ENCODE results near the gene MORN1.
"Not testable (repeated sequence)": the region's sequence is repeated elsewhere in the genome, so short reads cannot be mapped to it uniquely, and the experiment has no call there.

Gene MORN1

GRCh38 chr1:2337081-2337480 is 54.3 kb downstream of the MORN1 start:
- no peak for DNase-seq
- TF ChIP-seq GATA1 (IDR thresholded peaks at IDR 0.05; ENCODE audit: low read depth, low read length) (no peak), POLR2A (IDR thresholded peaks at IDR 0.05; ENCODE audit: low read length) (no peak)

- no peak for TF ChIP-seq POLR2A (IDR thresholded peaks at IDR 0.05; ENCODE audit: low read length)
- TF ChIP-seq GATA1 (IDR thresholded peaks at IDR 0.05; ENCODE audit: low read depth, low read length): no peak
- no peak for DNase-seq
Measured at GRCh38 chr1:2336499-2336898, 54.9 kb downstream of the MORN1 start.

DNA sequence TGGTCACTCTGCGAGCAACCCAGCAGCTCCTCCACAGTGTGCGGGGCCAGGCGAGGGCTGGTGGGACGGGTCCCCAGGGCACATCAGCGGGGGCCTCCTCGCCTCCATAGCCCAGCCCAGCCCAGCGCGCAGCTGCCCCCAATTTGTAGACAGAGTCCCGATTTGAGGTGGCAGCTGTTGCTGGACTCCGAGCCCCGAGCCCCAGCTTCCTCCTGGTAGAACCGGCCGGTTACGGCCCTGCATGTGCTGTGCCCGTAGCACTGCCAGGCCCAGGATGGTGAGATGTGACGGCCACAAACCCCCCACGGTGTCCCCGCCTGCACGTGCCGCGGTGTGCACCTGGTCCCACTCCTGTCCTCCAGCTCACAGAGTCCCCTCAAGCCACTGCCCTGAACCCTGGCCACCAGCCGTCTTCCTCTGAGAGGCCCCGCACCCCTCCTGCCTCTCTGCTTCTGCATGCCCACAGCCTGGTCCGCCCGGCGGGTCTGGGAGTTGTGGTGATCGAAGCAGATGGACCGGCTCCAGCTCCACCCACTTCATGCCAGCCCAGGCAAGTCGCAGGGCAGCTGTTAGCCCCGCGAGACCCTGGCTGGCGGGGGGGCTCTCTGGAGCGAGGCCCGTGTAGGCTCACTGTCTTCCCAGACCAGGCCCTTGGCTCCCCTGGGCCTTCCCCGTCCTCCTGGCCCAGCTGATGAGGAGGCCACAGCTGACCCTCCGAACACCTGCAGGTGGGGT is 55.5 kb downstream of the MORN1 start:
- no peak for DNase-seq
- TF ChIP-seq POLR2A (IDR thresholded peaks at IDR 0.05; ENCODE audit: low read length) (no peak), GATA1 (IDR thresholded peaks at IDR 0.05; ENCODE audit: low read depth, low read length) (no peak)

- DNase-seq: no peak
- TF ChIP-seq POLR2A (IDR thresholded peaks at IDR 0.05; ENCODE audit: low read length): no peak
- no peak for TF ChIP-seq GATA1 (IDR thresholded peaks at IDR 0.05; ENCODE audit: low read depth, low read length)
Measured at GRCh38 chr1:2334883-2335534, 56.3 kb downstream of the MORN1 start.

DNA sequence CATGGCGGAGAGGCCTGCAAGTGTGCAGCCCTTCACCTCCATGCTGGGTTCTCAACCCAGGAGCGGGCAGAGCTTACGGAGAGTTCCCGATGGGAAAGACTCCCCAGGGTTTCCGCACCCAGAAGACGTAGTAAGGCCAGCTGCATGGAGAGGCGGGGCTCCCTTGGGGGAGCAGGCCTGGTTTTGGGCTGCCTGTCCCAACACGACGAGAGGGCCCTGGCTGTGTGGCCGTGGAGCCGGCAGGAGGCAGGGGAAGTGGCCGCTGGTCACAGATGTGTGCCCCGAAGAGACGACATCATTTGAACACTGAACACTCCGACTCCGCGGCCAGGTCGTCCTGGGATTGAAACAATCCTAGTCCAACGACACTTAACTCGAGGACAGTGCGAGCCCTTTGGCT is 57.0 kb downstream of the MORN1 start:
- no peak for DNase-seq
- no peak for TF ChIP-seq POLR2A (IDR thresholded peaks at IDR 0.05; ENCODE audit: low read length)
- TF ChIP-seq GATA1 (IDR thresholded peaks at IDR 0.05; ENCODE audit: low read depth, low read length): no peak

GRCh38 chr1:2331580-2331979 is 59.8 kb downstream of the MORN1 start:
- not testable (repeated sequence) for DNase-seq

DNA sequence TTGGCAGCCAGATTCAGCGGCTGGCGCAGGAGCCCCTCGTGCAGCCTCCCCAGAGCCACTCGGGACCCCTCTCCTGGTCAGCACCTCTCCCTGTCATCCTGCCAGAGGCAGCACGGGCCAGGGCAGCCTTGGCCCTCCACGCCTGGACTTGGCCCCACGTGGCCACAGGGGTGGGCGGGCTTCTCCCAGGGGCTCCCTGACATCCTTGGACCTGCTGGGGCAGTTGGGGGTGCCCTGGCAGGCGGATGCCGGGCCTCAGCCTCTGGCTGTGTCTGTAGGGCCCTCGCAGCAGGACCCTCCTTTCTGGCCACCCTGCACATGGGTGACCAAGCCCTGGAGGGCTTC is 60.2 kb downstream of the MORN1 start:
- DNase-seq: no peak
- TF ChIP-seq POLR2A (IDR thresholded peaks at IDR 0.05; ENCODE audit: low read length) (no peak), GATA1 (IDR thresholded peaks at IDR 0.05; ENCODE audit: low read depth, low read length) (no peak)

- DNase-seq: no peak
- TF ChIP-seq POLR2A (IDR thresholded peaks at IDR 0.05; ENCODE audit: low read length) (no peak), GATA1 (IDR thresholded peaks at IDR 0.05; ENCODE audit: low read depth, low read length) (no peak)
Measured at GRCh38 chr1:2330519-2331199, 60.7 kb downstream of the MORN1 start.

- no peak for TF ChIP-seq POLR2A (IDR thresholded peaks at IDR 0.05; ENCODE audit: low read length)
- no peak for TF ChIP-seq GATA1 (IDR thresholded peaks at IDR 0.05; ENCODE audit: low read depth, low read length)
- no peak for DNase-seq
Measured at GRCh38 chr1:2330035-2330434, 61.3 kb downstream of the MORN1 start.

DNA sequence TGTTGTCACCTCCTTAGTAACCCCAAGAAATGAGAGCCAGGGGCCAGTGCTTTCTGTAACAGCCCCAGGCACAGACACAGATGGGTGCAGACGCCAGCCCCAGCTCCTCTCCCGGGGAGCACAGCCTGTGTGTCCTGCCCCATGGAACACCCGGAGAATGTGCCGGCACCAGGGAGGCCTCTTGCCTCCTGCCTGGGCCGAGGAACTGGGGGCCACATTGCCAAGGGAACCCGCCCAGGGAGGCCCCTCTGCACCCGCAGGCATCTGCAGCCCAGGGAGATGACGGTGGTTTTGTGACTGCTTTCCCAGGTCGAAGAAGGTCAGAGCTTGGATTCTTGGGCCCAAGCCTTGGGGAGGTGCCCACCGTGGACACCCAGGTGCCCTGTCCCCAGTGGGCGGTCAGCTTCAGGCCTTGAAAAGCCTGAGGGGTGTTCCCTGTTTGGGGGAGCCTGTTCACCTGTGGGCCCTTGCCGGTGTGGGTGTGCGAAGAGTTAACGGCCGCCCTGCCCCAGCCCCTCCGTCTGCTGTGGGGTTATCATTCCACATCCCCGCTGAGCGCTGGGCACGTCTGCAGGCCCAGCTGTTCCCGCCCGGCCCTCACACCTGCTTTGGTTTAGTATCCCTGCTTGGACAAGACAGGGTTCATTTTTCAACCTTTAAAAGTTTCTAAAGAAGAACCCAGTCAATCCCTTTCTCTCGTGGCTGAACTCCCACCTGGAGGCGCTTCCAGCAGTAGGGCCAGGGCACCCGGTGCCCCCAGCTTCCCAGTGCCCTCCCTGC is 62.5 kb downstream of the MORN1 start:
- TF ChIP-seq POLR2A (IDR thresholded peaks at IDR 0.05; ENCODE audit: low read length) (no peak), GATA1 (IDR thresholded peaks at IDR 0.05; ENCODE audit: low read depth, low read length) (no peak)
- DNase-seq: no peak

- no peak for TF ChIP-seq GATA1 (IDR thresholded peaks at IDR 0.05; ENCODE audit: low read depth, low read length)
- TF ChIP-seq POLR2A (IDR thresholded peaks at IDR 0.05; ENCODE audit: low read length): no peak
- DNase-seq: no peak
Measured at GRCh38 chr1:2327841-2328240, 63.5 kb downstream of the MORN1 start.

DNA sequence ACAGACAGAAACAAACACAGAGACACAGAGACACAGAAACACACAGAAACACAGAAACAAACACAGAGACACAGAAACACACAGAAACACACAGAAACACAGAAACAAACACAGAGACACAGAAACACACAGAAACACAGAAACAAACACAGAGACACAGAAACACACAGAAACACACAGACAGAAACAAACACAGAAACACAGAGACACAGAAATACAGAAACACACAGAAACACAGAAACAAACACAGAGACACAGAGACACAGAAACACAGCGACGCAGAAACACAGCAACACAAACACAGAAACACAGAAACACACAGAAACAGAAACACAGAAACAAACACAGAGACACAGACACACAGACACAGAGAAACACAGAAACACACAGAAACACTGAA is 64.2 kb downstream of the MORN1 start:
- not testable (repeated sequence) for DNase-seq

DNA sequence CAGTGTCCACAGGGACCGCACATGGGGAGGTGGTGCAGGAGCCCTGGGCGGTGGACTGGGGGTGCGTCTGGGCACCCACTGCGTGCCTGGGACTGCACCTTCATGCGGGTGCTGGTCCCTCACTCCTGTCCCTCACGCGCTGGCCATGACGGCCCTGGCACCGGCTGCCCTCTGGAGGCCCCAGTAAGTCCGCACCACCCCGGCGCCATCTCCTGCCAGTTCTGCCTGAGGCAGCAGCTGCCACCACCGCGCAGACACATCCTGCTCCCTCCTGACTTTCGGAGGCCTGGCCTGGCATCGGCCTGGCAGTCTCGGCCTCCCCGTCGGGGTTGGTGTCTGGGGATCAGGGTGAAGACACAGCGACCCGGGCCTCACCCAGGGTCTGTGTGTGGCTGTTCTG is 64.8 kb downstream of the MORN1 start:
- TF ChIP-seq GATA1 (IDR thresholded peaks at IDR 0.05; ENCODE audit: low read depth, low read length) (no peak), POLR2A (IDR thresholded peaks at IDR 0.05; ENCODE audit: low read length) (no peak)
- DNase-seq: no peak

All from erythroblast (primary cell).